Pancreas (tissue), 10 donors: ENCODE results near the gene STK10. TPM values are rescaled to one million over a fixed set of nuclear protein-coding genes. Genes with fewer than 3 reads are reported as not detected.

ENCODE experiments used
- ATAC-seq, 4 donors: fragments of 200-7000 bp; cut with Tn5 transposase; one replicate each; pipeline versions ENCODE4 v1.8.0 to v1.9.1; 2020; ENCODE audit warnings: mild to moderate bottlenecking in 4 of 4, moderate library complexity in 4 of 4
- DNase-seq, 6 donors: peaks; one replicate each; pipeline ENCODE4 v3.0.0-alpha.2; 2020
- FAIRE-seq: peaks from 2 replicates; lab custom pipeline; 2012; peaks lifted over from hg19 to GRCh38; lab: Jason Lieb, UNC
- H3K27ac ChIP-seq, 4 donors: fragments of 200-600 bp; sonication (generic); 1 replicate in 3 of 4; 2 replicates in 1 of 4; pipeline versions ENCODE4 v1.5.0 to v1.8.0; 2020
- H3K27me3 ChIP-seq, 4 donors: fragments of 200-600 bp; one replicate each; pipeline ENCODE4 v1.8.0; 2021
- H3K36me3 ChIP-seq, 3 donors: fragments of 200-600 bp; sonication (generic) in 1 of 3; one replicate each; pipeline versions ENCODE4 v1.5.0 to v1.8.0; 2020 to 2021
- H3K4me1 ChIP-seq, 3 donors: fragments of 200-600 bp; one replicate each; pipeline ENCODE4 v1.8.0; 2021
- H3K4me3 ChIP-seq, 4 donors: fragments of 200-600 bp; sonication (generic) in 2 of 4; one replicate each; pipeline versions ENCODE4 v1.5.0 to v1.8.0; 2020 to 2021
- H3K9me3 ChIP-seq, 4 donors: fragments of 200-600 bp; one replicate each; pipeline ENCODE4 v1.8.0; 2021
- WGBS, 2 donors: extraction: QIAGEN DNeasy Blood & Tissue Kit; methylation state at CpG; one replicate each; pipeline ENCODE4 v1.1.7; 2013; 5-methylcytosine and 5-hydroxymethylcytosine counted together
- intact Hi-C, 3 donors: fragments of 100-400 bp; cut with DNase I; formaldehyde crosslinking; loops; one replicate each; pipeline versions ENCODE4 v1.11.1 to v1.14.2; 2022
- polyA plus RNA-seq, 2 donors: library from polyadenylated mRNA; stranded (reverse); fragments of 200-250 nt; gene quantifications; one replicate each; pipeline ENCODE4 v1.2.3, GENCODE V29; 2013
- total RNA-seq, 6 donors: library from RNA; stranded (reverse); fragmentation: NEBNext Ultra II Directional in 4 of 6; extraction: Animal tissue kit (Norgen Biotek cat#: 25700) in 4 of 6; gene quantifications; one replicate each; pipeline versions ENCODE4 v1.2.1 to v1.2.4, GENCODE V29; 2021 to 2023
- TF ChIP-seq, protein P1 (sequence below), 4 donors: fragments of 200-600 bp; sonication (generic) in 3 of 4; IDR thresholded peaks; one replicate each; pipeline versions ENCODE4 v1.5.0 to v1.8.0; 2021; ENCODE audit warnings: antibody characterized with exemption in 4 of 4
- donor health status: healthy with polysubstance abuse.
- donor health status: DM: no; HTN: no; CAD: no; lungs with moderate emphysema.
- donor health status: DM: no; HTN: no; CAD: no.
- donor health status: control.
- donor health status: control.
- donor health status: Bipolar disorder and iron deficiency.
- donor health status: DM: yes; HTN: yes; CAD: no.
- donor health status: DM: no; HTN: no; CAD: no.
- donor health status: DM: no; HTN: no; CAD: no.
- donor health status: DM: yes; HTN: yes; CAD: no.

The STK10 gene
- total and polyA plus RNA-seq, 8 donors = 4.1 to 16.3 (median 7.3) TPM

DNA sequence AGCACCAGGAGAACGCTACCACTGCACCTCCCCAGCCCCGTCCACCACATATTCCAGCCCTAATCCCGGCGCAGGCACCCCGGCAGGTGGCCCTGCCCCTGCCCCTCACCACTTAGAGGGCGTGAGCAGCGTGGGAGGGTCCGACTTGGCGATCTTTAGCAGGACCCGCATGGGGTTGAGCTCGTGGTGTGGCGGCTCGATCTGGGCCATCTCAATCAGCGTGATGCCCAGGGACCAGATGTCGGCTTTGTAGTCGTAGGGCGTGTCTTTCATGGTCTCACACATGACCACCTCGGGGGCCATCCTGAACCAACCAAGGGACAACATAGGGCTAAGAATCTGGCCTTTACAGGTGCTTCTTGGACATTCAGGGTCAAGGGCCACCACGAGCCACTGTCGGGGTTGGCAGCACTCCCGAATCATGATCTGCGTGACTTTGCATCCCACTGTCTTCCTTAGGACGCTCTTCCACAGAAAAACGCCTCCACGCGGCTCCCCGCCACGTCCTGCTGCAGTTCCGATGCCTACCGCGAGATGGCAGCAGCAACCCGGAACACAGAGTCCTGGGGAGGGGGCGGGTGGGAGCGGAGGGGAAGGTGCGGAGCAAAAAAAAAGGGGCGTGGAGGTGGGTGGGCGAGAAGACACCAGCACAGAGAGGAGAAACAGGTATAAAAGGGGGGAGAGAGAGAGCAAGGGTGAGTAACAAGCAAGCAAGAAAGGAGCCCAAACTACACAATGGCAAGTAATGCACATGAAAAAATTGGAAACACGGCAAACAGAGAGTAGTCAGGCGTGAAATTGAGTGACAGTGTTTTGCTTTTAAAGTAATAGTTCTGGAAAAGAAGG lies 81.3 kb downstream of the STK10 start:
- ATAC-seq (peak; percentile 58 to 80 (median 72)), DNase-seq (peak in 4 of 6 donors; percentile 47 to 88 (median 72)), FAIRE-seq (no peak)
- peaks cover 0 to 14% (median 0%) of the 10 kb centered on the region in 3 donors for H3K4me1 ChIP-seq
- no peaks in the 10 kb centered on the region for H3K9me3 ChIP-seq
- no peak overlapping the region for H3K27ac ChIP-seq
- TF ChIP-seq, protein P1, sequence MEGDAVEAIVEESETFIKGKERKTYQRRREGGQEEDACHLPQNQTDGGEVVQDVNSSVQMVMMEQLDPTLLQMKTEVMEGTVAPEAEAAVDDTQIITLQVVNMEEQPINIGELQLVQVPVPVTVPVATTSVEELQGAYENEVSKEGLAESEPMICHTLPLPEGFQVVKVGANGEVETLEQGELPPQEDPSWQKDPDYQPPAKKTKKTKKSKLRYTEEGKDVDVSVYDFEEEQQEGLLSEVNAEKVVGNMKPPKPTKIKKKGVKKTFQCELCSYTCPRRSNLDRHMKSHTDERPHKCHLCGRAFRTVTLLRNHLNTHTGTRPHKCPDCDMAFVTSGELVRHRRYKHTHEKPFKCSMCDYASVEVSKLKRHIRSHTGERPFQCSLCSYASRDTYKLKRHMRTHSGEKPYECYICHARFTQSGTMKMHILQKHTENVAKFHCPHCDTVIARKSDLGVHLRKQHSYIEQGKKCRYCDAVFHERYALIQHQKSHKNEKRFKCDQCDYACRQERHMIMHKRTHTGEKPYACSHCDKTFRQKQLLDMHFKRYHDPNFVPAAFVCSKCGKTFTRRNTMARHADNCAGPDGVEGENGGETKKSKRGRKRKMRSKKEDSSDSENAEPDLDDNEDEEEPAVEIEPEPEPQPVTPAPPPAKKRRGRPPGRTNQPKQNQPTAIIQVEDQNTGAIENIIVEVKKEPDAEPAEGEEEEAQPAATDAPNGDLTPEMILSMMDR (IDR thresholded peaks at IDR 0.05) = peak; percentile 79 to 91 (median 84)
- intact Hi-C loops = loop anchor here in 2 of 3 donors (5.0 to 10.0 kb wide), 2 partner anchors 81 to 188 kb away; partner anchors contain the start of gene STK10 (in 2 of the 2)
- no peaks in the 10 kb centered on the region for H3K36me3 ChIP-seq
- H3K27me3 ChIP-seq = no peaks in the 10 kb centered on the region
- H3K4me3 ChIP-seq = peak overlapping the region in 2 of 4 donors; percentile 31 to 40
- WGBS, 2 donors = 25 to 28% methylated on average over 39 of the region's 39 CpGs

DNA sequence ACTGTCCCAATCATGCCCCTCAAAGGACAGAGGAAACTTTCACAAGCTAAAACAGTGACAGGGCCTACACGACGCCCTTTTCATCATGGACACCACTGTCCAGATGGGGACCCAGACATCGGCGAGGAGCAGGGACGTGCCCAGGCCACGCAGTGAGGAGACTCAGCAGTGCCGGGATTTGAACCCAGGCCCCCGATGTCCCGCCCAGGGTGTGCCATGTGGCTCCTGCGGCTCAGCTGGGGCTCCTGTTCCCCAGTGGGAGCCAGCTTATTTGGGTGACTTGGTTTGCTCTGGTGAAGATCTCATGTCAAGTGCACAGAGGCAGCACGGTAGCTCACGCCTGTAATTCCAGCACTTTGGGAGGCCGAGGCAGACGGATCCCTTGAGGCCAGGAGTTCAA lies 82.2 kb downstream of the STK10 start:
- intact Hi-C loops = loop anchor here in 2 of 3 donors (5.0 to 10.0 kb wide), 2 partner anchors 81 to 189 kb away; partner anchors contain the start of gene STK10 (in 2 of the 2)
- H3K27ac ChIP-seq = no peak overlapping the region
- no peaks in the 10 kb centered on the region for H3K27me3 ChIP-seq
- no peak for FAIRE-seq
- peaks cover 0 to 9% (median 0%) of the 10 kb centered on the region in 3 donors for H3K4me1 ChIP-seq
- WGBS, 2 donors = 90 to 94% methylated on average over 14 of the region's 14 CpGs
- no peak for ATAC-seq
- H3K36me3 ChIP-seq = no peaks in the 10 kb centered on the region
- DNase-seq = no peak
- TF ChIP-seq, protein P1 (IDR thresholded peaks at IDR 0.05) = no peak
- H3K9me3 ChIP-seq = no peaks in the 10 kb centered on the region
- no peak overlapping the region for H3K4me3 ChIP-seq

DNA sequence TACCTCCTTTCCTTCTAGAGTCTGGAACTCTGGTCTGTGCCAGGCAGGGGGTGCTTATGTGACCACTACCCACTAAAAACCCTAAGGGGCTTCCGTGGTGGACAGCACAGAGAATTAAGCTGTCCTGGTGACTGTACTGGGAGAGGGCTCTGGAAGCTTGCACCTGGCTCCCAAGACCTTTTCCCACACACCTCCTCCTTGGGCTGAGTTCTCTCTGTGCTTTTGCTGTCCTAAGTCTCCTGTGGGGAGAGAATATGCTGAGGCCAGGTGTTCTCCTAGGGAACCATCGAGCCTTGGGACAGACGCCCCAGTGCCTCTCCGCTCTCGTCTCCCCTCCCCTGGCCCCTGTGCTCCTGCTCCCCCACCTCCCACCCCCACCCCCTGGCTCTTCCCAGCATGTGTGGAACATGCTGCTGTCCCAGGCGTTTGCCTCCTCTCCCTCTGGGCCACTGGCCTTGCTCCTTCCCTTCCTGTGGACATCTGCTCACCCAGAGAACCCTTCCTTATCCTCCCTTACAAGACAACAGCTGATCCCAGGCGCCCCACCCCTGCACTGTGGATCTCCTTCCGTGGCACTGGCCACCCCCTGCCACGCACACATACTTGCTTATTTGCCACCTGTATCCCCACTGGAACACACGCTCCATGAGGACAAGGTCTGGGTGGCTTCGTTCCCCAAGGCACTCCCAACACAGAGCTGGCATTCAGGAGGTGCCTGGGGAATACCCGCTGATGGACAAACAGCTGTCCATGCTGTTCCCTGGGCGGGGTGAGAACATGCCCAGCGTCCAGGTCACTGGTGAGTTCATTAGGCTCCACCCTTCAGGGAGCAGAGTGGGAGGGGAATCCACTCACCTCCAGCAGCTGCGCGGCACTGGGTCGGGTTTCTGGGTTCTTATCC lies 83.0 kb downstream of the STK10 start:
- intact Hi-C loops = loop anchor here in 2 of 3 donors (5.0 to 10.0 kb wide), 3 partner anchors 82 to 190 kb away; partner anchors contain the start of gene STK10 (in 2 of the 2)
- Histone ChIP-seq H3K36me3 (no peaks in the 10 kb centered on the region), H3K27ac (no peak overlapping the region), H3K9me3 (no peaks in the 10 kb centered on the region), H3K4me3 (no peak overlapping the region), H3K4me1 (peaks cover 0 to 9% (median 0%) of the 10 kb centered on the region in 3 donors), H3K27me3 (no peaks in the 10 kb centered on the region)
- FAIRE-seq (no peak), DNase-seq (no peak), ATAC-seq (peak; percentile 17 to 56 (median 50))
- 49 to 50% methylated on average over 13 to 17 of the region's 17 CpGs for WGBS, 2 donors
- TF ChIP-seq, protein P1 (IDR thresholded peaks at IDR 0.05) = no peak

DNA sequence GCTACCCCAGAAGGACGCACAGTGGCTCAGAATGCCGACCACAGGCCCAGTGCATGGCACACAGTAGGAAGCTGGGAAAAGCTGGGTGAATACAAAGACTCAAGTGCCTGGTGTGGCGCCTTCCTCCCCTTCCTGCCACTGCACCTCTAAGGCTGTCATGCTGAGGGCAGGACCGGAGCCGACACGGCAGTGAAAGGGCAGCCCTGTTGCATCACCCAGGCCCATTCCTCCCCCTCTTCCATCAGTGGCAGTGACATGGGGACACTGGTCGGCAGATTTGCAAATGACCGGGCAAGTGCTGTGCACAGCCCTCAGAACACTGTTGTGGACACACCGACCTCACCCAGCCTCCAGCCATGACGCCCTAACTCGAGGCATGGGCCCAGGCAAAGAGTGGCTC lies 84.0 kb downstream of the STK10 start:
- FAIRE-seq (no peak), DNase-seq (peak in 1 of 6 donors; percentile 53), ATAC-seq (no peak)
- intact Hi-C loops = loop anchor here in 2 of 3 donors (5.0 to 10.0 kb wide), 2 partner anchors 183 to 191 kb away; no protein-coding TSS in a partner anchor
- Histone ChIP-seq H3K36me3 (no peaks in the 10 kb centered on the region), H3K27me3 (no peaks in the 10 kb centered on the region), H3K4me1 (peaks cover 0 to 9% (median 0%) of the 10 kb centered on the region in 3 donors), H3K27ac (no peak overlapping the region), H3K9me3 (no peaks in the 10 kb centered on the region), H3K4me3 (no peak overlapping the region)
- 75% methylated on average over 10 to 11 of the region's 11 CpGs for WGBS, 2 donors
- TF ChIP-seq, protein P1 (IDR thresholded peaks at IDR 0.05) = no peak
